Activated effector memory CD4-positive, alpha-beta T cell treated with anti-CD3 and anti-CD28 coated beads, Interleukin-2, amount 50 U/mL, for 16 hours (primary cell): Measurements from ENCODE around the gene STX10.
A peak's percentile ranks its signal among the peaks of the same experiment; 100 is the strongest.

Source experiments
- DNase-seq: peaks from one replicate; pipeline ENCODE4 v3.0.0-alpha.2; 2020

Gene STX10

DNA sequence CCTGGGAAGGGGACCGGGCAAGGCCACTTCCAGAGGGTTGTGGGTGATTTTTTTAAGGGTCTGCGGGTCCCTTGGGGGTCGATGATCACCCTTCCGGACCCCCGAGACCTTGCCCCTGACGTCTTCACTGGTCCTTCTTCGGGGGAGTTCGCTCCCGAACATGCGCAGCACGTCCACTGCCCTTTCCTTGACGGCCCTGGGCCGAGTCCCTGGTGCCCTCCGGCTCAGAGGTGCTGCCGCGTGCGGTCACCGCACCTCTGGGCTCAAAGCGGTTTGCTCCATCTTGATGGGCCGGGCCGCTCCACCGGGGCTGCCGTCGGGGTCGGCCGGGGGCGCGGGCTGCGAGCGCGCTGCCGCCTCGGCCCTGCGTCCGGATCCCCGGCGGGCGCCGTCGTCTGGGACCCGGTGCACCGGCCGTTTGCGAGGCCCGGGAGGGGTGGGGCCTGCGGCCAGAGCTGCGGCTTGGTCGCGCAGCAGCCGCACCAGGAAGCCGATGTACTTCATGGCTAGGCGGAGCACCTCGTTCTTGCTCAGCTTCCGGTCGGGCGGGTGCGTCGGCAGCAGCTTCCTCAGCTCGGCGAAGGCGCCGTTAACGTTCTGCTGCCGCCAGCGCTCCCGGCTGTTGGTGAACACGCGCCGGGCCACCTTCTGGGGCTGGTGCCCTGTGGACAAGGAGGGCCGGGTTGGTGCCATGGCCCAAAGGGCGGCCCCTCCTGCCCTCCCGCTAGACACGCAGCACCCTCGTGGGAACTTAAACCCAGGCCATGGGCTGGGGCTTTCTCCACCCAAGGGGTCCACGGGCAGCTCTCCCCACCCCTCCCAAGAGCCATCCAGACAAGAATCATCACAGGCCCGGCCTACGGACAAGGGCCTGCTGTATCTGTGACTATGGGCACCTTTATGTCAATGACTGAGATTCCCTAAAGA lies 50.8 kb downstream of the STX10 start:
- DNase-seq = peak; percentile 93

DNA sequence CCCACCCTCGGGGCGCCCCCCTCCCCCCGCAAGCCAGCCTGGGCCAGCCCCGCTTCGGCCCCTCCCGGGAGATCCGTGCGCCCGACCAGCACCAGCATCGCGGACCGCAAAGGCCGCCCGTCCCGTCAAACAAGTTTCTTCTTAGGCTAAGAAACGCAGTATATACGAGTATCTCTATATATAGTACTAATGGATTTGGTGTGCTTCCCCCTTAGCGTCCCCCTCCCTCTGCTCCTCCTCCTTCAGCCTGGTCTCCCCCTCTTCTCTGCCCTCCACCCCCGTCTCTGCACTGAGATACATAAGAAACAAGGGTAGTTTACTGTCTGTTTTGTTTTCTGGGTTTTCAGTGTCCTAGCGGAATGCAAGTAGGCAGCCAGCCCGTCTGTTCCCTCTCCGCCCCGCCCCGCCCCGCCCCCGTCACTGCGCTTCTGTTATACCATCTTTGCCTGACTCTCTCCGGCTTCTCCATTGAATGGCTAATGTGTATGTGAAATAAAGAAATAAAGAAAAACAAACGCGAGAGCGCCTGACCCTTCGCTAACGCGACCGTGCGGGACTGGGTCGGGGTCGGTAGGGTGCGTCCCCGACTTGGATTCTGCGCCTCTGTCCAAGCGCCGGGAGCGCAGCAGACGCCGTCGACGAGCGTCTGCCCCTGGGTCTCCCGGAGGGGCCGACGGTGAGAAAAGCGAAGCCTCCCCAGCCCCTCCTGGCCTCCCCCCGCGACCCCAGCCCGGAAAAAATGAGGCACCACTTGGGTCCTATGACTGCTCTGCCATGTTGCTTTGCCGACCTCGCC lies 51.7 kb downstream of the STX10 start:
- peak; percentile 68 for DNase-seq

- peak; percentile 71 for DNase-seq
Measured at GRCh38 chr19:13097463-13098258, 52.5 kb downstream of the STX10 start.

GRCh38 chr19:13097033-13097462 lies 53.1 kb downstream of the STX10 start:
- DNase-seq = no peak

GRCh38 chr19:13095934-13096927 lies 53.9 kb downstream of the STX10 start:
- DNase-seq = peak; percentile 68

GRCh38 chr19:13095393-13095784 lies 54.8 kb downstream of the STX10 start:
- DNase-seq = peak; percentile 69

DNA sequence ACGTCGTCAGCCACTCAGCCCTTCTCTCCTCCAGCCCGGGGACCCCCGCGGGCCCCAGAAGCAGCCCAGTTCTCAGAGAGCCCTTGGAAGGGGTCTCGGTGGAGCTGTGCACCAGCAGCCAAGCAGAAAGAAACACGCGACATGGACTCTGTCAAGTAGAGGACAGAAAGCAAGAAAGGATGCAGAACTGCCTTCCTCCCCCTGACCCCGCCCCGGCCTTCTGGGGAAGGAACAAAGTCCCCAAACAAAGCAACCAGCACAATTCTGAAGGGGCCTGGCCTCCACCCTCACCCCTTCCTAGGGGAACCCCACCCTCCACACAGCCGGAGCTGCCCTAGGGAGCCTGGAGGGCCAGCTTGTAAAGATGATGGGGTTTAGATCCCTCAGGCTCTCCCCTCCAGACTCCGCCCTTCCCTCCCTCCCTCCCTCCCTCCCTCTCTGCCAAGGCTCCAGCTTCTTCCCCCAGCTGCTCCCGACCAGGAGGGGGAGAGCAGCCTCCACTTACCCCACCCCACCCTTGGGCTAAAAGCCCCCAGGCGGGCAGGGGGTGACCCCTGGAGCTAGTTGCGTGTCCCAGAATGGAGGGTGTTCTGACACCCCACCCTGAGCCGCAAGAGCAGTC lies 55.3 kb downstream of the STX10 start:
- DNase-seq = peak; percentile 67

DNA sequence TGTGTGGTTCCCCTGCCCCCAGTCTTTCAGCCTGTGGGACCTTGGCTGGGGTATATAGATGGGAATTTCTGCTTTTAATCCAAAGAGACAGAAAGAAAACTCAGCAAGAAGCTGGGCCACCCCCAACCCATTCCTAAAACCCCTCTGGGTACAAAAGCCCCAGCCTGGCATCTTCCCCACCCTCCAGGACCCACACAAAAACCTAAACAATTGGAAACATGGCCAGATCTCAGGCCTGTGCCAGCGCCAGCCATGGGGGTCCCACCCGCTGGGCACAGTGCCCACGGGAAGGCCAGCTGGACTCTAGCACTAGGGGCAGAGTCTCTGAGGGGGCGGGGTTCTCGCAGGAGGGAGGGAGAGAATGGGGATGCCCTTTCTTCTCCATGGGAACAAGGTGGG lies 56.1 kb downstream of the STX10 start:
- DNase-seq = no peak
